ENCODE results near the gene NANOS2. TPM values are rescaled to one million over a fixed set of nuclear protein-coding genes. Genes with fewer than 3 reads are reported as not detected.
A peak's percentile ranks its signal among the peaks of the same experiment; 100 is the strongest.

Gene NANOS2
- total RNA-seq, 1 donor from 2014 or later: not detected

DNA sequence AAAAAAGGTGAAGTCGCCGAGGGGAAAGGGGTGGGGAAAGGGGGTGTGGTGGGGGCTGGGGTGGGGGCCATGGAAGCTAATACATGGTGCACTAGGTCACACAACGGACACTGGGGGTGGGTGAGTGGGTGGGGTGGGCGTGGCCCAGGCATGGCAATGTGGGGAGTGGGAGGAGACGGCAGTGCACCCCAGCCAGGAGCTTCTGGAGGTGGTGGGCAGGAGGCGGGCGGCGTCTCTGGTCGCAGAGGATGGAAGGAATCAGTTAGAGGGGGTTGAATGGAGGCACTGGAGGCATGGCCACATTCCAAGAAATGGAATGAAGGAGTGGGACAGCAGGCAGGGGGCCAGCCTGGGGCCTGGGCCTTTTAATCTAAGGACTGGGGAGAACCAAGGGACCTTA lies 19.2 kb upstream of the NANOS2 start:
- intact Hi-C loops (cut with micrococcal nuclease): no loop called here
- no peak for DNase-seq
- ATAC-seq: no peak

GRCh38 chr19:45931055-45931454 lies 16.5 kb upstream of the NANOS2 start:
- intact Hi-C loops (cut with micrococcal nuclease): no loop called here
- ATAC-seq (no peak), DNase-seq (no peak)

DNA sequence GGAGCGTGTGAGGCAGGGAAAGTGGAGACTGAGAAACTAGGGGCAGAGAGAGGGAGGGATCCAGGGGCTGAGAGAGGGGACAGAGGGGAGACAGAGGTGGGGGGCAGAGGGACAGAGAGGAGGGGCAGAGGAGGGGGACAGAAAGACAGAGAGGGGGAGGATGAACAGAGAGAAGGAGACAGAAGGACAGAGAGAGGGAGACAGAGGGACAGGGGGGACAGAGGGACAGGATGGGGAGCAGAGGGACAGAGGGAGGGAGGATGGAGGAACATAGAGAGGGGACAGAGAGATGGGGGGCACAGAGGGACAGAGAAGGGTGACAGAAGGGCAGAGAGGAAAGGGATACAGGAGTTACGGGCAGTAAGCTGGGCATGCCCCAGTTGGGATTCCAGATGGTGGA lies 14.7 kb upstream of the NANOS2 start:
- no peak for DNase-seq
- no peak for ATAC-seq
- intact Hi-C loops (cut with micrococcal nuclease): no loop called here

DNA sequence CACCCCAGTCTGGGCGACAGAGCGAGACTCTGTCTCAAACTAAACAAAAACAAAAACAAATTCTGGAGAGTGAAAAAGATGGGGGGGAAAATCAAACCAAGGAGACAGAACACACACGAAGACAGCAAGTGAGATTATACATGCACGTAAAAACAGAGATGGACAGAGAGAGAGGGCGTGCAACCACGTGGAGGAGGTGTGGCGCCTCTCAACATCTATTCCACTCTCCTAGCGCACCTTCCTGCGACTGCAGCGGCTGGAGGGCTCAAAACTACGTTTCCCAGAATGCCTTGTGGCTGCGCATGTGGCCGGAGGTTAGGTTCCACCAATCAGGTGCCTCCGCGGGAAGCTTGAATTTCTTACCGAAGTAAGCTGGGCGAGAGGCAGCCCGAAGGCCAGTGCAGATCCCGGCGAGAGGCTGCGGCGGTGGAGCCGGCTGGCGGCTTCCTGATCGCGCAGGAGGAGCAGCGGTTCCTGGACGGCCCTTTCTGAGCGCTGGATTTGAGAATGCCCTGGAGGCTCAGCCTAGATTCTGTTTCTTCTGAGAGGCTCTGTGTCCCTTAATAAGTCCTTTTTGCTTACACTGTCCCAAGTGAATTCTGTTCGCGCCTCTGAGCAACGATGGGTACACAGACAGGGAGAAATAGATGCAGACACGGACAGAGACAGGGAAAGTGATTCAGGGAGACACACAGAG lies 13.1 kb upstream of the NANOS2 start:
- DNase-seq: peak; percentile 92
- intact Hi-C loops (cut with micrococcal nuclease): no loop called here
- ATAC-seq: peak; percentile 95

DNA sequence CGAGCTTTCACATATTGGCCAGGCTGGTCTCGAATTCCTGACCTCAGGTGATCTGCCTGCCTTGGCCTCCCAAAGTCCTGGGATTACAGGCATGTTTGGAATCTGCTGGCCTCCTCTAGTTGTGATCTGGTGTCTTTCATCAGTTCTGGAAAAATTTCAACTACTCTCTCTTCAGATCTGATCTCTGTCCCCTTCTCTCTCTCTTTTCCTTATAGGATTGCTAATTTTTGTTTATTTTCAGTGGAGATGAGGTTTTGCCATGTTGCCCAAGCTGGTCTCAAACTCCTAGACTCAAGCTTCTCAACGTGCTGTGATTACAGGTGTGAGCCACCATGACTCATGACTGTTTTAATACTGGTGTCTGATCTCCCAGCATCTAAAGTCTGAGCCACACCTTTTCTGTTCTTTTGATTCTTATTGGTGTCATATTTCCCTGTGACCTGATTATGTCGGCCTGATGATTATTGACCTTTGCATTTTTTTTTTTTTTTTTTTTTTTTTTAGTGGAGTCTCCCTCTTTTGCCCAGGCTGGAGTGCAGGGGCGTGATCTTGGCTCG lies 10.4 kb upstream of the NANOS2 start:
- DNase-seq (no peak), ATAC-seq (no peak)
- intact Hi-C loops (cut with micrococcal nuclease): no loop called here

DNA sequence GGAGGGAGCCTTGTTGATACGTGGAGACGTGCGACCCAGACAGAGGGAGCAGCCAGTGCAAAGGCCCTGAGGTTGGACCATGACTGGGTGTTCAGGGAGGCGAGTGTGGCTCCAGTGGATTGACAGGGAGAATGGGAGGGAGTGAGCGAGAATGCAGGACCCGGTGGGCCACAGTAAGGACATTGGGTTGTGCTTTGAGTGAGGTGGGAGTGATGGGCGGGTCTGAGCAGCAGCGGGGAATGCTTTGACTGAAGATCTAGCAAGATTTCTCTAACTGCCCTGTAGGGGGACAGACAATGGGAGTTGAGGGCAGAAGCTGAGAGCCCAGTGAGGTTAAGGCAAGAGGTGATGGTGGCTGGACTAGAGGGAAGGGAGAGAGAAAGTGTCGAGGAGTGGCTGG lies 7.7 kb upstream of the NANOS2 start:
- ATAC-seq: no peak
- intact Hi-C loops (cut with micrococcal nuclease): no loop called here

GRCh38 chr19:45920458-45920857 lies 5.9 kb upstream of the NANOS2 start:
- DNase-seq (no peak), ATAC-seq (no peak)
- intact Hi-C loops (cut with micrococcal nuclease): no loop called here

More for the DNA sequence above, 7.7 kb upstream of the NANOS2 start:
- DNase-seq: no peak

GRCh38 chr19:45919678-45920077 lies 5.1 kb upstream of the NANOS2 start:
- DNase-seq: no peak
- intact Hi-C loops (cut with micrococcal nuclease): no loop called here

DNA sequence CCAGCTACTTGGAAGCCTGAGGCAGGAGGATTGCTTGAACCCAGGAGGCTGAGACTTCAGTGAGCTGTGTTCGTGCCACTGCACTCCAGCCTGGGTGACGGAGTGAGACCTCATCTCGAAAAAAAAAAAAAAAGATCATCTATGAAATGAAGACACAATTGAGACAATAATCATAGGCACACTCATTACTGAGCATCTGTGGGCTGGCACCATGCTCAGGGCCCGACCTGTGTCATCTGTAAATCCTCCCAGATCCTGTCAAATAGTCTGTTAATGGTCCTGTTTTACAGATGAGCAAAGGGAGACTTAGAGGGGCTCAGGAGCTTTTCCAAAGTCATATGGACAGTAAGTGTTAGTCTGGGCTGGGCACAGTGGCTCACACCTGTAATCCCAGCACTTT lies 4.1 kb upstream of the NANOS2 start:
- no peak for DNase-seq
- no peak for ATAC-seq
- intact Hi-C loops (cut with micrococcal nuclease): no loop called here

More at GRCh38 chr19:45919678-45920077, 5.1 kb upstream of the NANOS2 start:
- ATAC-seq: no peak

DNA sequence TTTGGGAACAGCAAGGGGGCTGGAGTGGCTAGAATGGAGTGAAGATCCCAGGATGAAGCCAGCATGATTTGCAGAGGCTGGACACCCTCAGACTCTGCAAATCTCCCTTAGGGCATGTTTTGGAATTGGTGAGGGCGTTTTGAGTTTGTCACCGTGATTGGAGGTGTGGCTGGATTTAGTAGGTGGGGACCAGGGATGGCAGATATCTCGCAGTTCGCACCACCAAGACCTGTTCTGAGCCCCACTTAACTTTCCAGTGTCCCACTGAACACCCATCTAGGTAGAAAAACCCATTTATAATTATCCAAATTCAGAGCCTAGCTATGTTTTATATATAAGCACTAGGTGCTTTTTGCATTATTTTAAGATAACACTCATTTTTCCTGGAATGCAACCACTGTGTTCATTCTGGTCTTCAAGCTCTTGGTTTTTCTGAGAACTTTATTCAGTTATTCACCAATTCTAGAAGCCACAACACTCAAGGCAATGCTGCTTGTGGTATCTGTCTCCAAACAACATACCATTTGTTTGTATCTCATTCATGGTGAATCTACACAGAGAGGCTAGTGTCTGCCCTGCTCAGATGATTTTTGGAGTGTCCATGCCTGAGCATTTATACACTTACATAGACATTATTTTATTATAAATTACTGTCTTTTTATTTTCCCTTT lies 3.0 kb upstream of the NANOS2 start:
- intact Hi-C loops (cut with micrococcal nuclease): no loop called here

DNA sequence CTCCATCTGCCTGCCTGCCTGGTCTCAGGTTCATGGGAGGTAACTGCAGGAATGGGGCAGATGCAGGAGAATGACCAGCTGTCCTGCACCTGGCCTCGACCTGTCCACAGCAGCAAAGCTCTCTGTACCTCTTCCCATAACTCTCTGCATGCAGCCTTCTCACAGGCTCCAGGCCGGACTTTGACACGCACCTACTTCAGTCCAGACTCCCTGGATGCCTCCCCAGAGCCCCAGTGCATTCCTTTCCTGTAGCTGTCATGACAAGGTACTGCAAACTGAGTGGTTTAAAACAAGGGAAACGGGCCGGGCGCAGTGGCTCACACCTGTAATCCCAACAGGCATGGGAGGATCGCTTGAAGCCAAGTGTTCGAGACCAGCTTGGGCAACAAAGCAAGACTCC lies 3.3 kb downstream of the NANOS2 start:
- intact Hi-C loops (cut with micrococcal nuclease): no loop called here
- ATAC-seq: no peak
- DNase-seq: no peak

More for the DNA sequence above, 3.0 kb upstream of the NANOS2 start:
- DNase-seq (no peak), ATAC-seq (no peak)

DNA sequence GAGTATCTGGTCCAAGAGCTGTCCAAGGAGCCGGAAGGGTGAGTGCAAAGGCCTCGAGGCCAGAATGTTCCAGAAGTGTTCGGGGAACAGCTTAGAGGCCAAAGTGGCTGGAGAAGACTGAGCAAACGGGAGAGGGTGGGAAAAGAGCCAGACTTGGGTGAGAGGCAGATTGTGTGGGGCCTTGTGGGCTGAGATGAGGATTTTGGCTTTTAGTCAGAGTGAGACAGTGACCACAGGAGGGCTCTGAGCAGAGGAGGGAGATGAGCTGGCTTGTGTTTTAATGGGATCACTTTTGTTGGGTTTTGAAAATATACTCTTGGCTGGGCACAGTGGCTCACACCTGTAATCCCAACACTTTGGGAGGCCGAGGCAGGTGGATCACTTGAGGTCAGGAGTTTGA lies 5.6 kb downstream of the NANOS2 start:
- intact Hi-C loops (cut with micrococcal nuclease): no loop called here
- no peak for ATAC-seq
- DNase-seq: no peak

DNA sequence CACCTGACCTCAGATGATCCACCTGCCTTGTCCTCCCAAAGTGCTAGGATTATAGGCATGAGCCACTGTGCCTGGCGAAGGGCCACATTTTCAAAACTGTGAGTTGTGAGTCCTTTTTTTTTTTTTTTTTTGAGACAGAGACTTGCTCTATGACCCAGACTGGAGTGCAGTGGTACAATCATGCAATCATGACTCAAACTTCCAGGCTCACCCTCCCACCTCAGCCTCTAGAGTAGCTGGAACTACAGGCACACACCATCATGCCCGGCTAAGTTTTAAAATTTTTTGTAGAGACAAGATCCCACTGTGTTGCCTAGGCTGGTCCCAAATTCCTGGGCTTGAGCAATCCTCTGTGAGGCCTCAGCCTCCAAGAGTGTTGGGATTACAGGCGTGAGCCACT lies 8.4 kb downstream of the NANOS2 start:
- no peak for DNase-seq
- intact Hi-C loops (cut with micrococcal nuclease): no loop called here
- no peak for ATAC-seq

- DNase-seq: no peak
- intact Hi-C loops (cut with micrococcal nuclease): no loop called here
- ATAC-seq: no peak
These were observed 9.6 kb downstream of the NANOS2 start for GRCh38 chr19:45905011-45905410.

DNA sequence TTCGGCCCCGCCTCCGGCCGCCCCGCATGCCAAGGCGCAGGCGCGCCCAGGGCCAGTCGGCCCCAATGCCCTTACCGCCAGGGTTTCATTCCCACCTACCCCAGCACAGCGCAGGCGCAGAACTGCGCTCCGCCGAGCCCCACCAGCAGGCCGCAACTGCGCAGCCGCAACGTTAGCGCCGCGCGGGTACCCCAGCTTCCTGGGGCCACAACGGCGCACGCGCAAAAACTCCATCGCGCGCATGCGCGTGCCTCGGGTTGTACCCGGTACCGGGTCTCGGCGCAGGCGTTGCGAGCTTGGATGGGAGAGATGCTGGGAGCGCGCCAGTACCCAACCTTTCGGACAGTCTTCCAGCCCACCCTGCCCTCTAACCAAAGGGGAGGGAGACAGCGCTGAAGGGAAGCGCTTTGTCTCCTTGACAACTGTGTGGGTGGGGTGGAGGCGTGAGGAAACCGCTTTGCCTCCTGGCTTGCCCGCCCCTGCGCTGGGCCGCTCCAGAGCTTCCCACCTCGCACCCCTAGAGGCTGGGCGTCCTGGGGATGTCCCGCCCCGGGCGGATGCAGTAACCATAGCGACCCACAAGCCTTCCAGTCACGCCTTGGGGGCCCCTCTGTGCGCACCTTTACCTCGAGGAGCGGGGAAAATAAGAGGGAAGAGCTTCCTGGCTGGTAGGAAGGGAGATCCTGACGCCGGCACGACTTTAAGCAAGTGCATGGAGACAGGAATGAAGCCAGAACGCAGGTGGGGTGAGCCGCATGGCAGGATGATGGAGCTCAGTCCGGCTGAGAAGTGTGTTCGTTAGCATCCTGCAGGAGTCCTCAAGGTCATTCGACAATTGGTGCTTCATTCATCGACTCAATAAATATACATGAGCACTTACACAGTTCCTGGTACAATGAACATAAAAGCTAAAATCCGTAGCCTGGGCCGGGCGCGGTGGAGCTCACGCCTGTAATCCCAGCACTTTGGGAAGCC lies 11.6 kb downstream of the NANOS2 start:
- intact Hi-C loops (cut with micrococcal nuclease): no loop called here
- ATAC-seq (peak; percentile 96), DNase-seq (peak; percentile 100)

GRCh38 chr19:45901912-45902650 lies 12.5 kb downstream of the NANOS2 start, which contains the start of gene MYPOP:
TSS of gene MYPOP (minus strand) at chr19:45902613. CDS start at chr19:45901773, 840 bp downstream.
- DNase-seq (peak; percentile 37), ATAC-seq (peak; percentile 0)
- intact Hi-C loops (cut with micrococcal nuclease): no loop called here

GRCh38 chr19:45901432-45901911 lies 13.1 kb downstream of the NANOS2 start:
- intact Hi-C loops (cut with micrococcal nuclease): no loop called here
- peak; percentile 71 for DNase-seq
- ATAC-seq: no peak

- ATAC-seq: no peak
- intact Hi-C loops (cut with micrococcal nuclease): no loop called here
- no peak for DNase-seq
These were observed 13.7 kb downstream of the NANOS2 start for GRCh38 chr19:45900738-45901431.

All from left ventricle myocardium superior (tissue), 1 donor.